Measurements from ENCODE around the gene STOX1.

Gene STOX1

DNA sequence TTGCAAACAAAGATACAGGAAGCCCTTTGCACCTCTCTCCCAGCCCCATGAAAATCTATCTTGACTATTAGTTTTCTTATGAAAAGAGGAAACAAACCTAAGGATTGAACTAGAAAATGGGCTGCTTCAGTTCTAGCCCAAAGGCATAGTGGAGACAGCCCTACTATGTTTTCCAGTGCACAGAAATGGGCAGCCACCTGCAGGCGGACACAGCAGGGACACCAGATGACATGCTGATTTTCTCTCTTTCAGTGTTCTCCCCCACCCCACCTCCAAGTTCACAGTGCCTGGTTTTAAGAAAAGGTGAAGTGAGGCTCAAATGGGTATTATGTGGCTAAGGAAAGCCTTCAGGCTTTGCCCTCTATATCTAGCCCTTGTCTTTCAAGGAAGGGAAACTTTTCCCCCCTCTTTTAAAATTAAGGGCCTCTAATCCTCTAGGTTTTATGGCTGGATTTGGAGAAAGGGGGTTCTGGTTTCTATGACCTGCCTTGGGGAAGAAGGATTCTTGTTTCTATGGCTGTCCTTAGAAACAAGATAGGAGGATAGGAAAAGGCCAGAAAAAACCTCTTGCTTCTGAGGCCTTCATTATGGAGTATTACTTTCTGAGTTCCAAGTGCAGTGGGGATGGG is 50.3 kb downstream of the STOX1 start:
- TF ChIP-seq, protein P1, sequence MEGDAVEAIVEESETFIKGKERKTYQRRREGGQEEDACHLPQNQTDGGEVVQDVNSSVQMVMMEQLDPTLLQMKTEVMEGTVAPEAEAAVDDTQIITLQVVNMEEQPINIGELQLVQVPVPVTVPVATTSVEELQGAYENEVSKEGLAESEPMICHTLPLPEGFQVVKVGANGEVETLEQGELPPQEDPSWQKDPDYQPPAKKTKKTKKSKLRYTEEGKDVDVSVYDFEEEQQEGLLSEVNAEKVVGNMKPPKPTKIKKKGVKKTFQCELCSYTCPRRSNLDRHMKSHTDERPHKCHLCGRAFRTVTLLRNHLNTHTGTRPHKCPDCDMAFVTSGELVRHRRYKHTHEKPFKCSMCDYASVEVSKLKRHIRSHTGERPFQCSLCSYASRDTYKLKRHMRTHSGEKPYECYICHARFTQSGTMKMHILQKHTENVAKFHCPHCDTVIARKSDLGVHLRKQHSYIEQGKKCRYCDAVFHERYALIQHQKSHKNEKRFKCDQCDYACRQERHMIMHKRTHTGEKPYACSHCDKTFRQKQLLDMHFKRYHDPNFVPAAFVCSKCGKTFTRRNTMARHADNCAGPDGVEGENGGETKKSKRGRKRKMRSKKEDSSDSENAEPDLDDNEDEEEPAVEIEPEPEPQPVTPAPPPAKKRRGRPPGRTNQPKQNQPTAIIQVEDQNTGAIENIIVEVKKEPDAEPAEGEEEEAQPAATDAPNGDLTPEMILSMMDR (conservative IDR thresholded peaks at IDR 0.05): no peak
- no peak overlapping the region for H3K27ac ChIP-seq

DNA sequence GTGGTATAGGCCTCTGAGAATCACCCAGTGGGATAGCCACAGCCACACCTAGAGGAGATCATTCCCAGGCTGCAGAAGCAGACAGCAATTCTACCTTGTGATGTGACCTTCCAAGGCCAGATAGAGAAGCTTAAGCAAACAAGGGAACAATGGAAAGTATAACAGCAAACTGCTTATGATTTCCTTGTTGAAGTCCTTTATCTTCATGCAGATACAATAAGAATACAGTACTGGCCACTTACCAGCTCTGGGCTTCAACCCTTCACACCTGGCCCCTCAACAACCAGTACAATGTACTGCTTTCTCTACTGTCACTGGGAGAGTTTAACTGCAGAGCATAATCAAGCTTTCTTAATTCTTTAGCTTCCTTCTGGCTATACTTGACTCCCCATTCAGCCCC is 51.2 kb downstream of the STOX1 start:
- H3K27ac ChIP-seq: no peak overlapping the region
- TF ChIP-seq, protein P1 (conservative IDR thresholded peaks at IDR 0.05): no peak

DNA sequence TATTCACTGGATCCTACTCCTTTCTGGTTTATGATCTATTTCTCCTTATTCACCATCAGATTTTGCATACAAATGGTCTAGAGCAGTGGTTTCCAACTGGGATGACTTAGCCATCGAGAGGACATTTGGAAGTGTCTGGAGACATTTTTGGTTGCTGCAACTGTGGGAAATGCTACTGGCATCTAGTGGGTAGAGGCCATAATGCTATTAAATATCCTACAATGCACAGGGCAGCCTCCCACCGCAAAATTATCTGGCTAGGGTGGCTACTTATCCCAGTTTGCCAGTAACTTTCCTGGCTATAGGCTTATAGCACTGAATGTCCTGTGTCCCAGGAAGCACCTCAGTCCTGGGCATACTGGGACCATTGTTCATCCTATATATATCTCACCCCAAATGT is 52.3 kb downstream of the STOX1 start:
- H3K27ac ChIP-seq: no peak overlapping the region
- TF ChIP-seq, protein P1 (conservative IDR thresholded peaks at IDR 0.05): no peak; the same call in 1 of the 2 replicates

DNA sequence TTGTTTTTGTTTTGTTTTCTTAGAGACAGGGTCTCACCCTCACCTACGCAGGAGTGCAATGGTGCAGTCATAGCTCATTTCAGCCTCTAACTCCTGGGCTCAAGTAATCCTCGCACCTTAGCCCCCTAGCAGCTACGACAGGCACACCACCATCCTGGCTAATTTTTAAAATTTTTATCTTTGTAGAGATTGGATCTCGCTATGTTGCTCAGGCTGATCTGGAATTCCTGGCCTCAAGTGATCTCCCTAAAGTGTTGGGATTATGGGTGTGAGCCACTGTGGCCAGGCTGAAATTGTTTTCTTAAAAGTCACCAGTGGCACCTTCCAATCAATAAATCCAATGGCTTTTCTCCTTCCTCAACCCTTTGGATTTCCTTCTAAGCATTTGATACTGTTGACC is 52.9 kb downstream of the STOX1 start:
- TF ChIP-seq, protein P1 (conservative IDR thresholded peaks at IDR 0.05): no peak
- H3K27ac ChIP-seq: no peak overlapping the region

DNA sequence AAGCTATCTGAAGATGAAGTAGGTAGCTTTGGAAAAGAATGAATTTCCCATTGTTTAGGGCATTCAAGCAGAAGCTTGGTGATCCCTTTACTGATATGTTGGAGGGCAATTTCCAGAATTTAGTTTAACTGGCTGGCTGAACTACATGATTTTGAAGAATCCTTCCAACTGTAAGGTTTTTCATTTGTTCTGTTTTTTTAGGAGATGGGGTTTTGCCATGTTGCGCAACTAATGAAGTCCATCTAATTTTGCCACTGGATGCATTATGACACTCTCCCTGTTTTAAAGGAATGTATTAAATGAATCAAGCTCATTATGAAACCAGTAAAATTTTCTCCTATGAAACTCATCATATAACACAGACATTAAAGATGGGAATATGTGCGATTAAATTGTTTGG is 67.7 kb downstream of the STOX1 start:
- H3K27ac ChIP-seq: no peak overlapping the region
- TF ChIP-seq, protein P1 (conservative IDR thresholded peaks at IDR 0.05): no peak

DNA sequence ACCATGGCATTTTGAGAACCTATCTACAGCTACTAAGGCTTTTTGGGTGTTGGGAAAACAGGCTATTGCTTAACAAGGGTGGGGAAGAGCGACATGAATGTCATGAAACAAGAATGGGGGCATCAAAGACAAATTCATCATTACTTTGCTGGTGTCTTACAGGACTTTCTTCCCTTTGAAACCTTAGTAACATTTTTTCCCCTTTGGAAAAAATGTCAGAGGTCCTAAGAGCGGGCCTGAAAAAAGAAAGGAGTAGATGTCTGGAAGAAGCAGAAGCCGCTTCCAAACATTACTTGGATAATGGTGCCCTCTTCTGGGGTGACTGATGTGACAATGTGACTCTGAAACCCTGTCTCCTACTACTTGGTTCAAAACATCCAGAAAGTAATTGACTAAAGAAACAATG is 70.0 kb downstream of the STOX1 start:
- TF ChIP-seq, protein P1 (conservative IDR thresholded peaks at IDR 0.05): peak; percentile 69
- no peak overlapping the region for H3K27ac ChIP-seq

DNA sequence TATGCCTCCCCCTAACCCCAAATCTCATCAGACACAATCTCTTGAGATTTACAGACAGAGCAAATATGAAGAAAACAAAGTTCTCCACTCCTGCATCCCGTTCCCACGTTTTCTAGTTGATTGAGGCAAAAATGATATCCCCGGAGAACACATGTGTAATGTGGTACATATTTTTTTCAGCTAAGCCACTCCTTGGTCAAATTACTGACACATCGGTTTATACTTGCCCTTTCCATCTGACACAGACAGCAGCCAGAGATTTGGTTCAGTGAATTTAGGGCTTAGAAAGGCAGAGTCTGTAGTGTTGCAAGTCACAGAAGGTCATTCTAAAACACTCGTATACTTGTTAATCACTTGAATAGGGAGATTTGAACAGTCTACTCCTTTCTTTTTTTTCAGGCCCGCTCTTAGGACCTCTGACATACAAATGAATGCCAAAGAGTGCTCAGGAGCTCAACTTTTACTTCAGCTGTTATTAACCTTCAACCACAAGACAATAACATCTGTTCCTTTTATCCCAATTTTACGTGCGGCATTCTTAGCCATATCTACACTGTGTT is 71.9 kb downstream of the STOX1 start:
- TF ChIP-seq, protein P1 (conservative IDR thresholded peaks at IDR 0.05): no peak
- no peak overlapping the region for H3K27ac ChIP-seq

Data from VCaP (cell line).